ENCODE measurements around the gene ZFP36L2.

ZFP36L2 gene, protein sequence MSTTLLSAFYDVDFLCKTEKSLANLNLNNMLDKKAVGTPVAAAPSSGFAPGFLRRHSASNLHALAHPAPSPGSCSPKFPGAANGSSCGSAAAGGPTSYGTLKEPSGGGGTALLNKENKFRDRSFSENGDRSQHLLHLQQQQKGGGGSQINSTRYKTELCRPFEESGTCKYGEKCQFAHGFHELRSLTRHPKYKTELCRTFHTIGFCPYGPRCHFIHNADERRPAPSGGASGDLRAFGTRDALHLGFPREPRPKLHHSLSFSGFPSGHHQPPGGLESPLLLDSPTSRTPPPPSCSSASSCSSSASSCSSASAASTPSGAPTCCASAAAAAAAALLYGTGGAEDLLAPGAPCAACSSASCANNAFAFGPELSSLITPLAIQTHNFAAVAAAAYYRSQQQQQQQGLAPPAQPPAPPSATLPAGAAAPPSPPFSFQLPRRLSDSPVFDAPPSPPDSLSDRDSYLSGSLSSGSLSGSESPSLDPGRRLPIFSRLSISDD

GRCh38 chr2:43226558-43226954, at the start of gene ZFP36L2:
Gene ZFP36L2, minus strand, starts transcription at chr2:43226606. Its CDS starts 291 bp downstream, at chr2:43226315.
- DNase-seq: peak; percentile 90

GRCh38 chr2:43274721-43275120, 48.3 kb upstream of the ZFP36L2 start:
- DNase-seq: no peak

- DNase-seq: no peak
Observed at GRCh38 chr2:43274055-43274454, 47.6 kb upstream of the ZFP36L2 start.

DNA sequence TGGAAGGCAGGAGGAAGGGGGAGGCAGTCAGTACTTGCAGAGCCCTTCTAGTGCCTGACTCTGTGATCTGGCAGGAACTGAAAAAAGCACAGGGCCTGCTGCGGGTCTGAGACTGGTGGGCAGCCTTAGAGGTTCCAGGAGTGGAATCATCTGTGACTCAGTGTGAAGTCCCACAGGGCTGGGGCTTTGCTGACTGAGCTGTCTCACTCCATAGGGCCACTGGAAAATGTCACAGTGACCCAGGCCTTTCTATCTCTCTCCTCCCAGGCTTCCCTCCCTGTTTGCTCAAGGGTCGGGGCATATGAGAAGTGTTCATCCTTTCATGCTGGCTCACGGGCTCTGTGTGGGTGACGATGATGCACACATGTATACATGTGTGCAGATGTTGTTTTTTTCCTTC, 47.1 kb upstream of the ZFP36L2 start:
- DNase-seq: no peak

DNA sequence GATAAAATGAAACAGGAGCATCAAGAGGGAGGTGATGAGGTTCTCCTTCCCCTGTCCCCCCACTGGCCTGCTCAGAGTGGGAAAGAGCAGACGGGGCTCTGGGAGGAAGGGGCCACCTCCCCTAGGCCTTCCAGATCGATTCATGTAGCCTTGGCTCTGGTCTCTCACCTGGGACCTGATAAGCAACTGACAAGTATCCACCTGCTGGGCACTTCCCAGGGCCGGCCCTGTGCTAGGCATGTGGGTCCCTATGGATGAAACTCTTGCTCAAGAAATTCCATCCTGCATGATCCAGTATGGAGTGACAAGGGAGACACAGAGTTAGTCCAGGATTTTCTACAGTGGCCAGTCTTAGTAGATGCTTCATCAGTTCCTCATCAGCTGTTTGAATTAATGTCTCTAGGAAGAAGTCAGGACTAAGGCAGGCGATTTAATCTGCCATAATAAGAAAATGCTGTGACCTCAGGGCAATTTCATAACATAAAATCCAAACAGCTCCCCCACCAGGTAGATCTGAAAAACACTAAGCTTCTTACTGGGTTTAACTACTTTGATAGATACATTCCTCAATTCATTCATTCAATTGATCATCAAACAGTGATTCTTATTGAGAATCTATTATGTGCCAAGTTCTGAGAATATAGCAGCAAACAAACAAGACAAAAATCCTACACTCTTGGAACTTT, 44.7 kb upstream of the ZFP36L2 start:
- no peak for DNase-seq

- no peak for DNase-seq
Observed at GRCh38 chr2:43270461-43270860, 44.1 kb upstream of the ZFP36L2 start.

DNA sequence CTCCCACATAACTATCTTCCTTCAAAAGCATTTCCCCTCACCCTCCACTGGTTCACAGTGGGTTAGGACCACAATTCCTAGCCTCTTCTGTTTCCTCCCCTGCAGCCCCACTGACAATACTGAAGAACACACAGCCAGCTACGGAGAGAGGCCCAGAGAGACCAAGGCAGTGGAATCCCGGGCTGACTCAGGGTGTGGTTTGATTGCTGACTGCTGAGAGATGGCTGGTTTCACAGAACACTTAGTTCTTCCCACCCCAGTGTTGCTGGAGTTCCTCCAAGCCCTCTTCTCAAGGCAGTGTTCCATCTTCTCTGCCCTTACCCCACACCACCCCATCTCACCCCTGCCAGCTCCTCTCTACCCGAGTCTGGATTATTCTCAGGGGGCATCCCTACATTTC, 43.3 kb upstream of the ZFP36L2 start:
- DNase-seq: no peak

DNA sequence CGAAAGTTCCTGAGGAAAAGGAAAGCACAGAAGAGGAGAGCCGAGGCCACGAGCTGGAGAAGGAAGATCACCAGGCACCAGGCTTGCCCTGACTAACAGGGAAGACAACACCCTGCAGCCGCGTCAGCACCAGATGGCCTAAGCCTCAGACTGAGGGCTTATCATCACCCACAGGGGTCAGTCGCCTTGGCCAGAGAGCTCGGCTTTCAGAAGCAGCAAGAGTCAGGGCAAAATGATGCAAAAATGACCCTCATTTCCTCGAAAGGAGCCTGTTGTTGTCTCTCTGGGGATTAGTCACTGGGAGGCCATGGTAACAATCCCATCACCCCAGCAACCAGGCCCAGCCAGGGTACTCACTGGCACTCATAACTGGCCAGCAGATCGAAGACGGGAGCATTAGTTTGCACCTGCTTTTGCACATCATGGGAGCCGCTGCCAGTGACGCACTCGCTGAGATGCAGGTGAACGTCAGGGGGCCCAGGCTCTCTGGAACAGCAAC, 42.7 kb upstream of the ZFP36L2 start:
- no peak for DNase-seq

DNA sequence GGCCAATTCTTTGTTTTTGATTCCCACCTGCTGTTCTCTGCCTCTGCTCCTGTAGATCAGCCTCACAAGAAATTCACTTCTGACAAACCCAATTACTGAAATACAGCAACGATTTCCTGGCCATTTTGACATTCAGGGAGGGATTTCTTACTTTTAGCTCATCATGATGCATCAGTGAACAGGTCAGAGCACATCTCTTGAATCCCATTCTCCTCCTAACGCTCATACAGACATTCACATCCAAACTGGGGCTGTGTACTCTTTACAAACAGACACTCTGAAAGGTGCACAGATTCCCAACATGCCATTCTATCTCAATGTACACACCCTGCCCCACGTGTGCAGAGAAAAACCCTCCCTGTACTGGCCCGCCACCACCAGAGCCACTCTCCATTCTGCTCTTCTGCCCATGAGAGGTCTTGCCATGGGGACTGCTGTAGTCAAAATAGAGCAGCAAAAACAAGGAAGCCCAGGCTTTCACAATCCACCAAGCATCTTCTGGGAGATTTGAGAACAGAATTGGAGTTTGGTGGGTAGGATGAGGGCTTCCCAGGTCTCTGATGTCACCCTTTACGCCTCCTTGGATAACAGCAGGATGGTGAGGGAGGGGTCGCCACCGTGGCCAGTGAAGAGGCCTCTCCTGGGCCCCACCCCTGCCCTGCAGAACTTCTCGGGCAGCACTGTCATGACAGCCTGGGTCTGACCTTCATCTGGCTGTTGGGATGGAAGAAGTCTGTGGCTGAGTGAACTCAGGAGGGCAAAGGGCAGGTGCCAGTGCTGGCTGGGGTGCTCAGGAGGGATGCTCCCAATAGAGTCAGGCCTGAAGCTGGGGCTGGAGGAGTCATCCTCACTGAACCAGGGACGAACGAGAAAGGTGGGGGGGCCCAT, 41.9 kb upstream of the ZFP36L2 start:
- DNase-seq: no peak

DNA sequence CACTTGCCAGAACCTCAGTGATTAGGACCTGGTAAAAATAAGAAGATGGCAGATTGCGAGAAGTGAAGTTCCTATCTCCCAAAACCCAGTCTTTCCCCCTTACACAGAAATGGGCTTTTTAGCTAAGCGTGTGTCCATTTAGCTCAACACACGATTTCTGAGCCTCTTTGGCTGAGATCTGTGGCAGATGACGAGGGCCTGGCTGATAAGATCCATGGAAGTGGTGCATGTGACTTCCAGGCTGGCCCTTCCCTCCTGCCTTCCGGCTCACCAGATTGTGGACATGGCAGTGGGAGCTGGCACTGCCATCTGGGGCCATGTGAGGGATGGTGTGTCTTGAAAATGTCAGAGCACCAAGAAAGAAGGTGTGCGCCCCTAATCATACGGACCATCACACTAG, 41.0 kb upstream of the ZFP36L2 start:
- DNase-seq: no peak

DNA sequence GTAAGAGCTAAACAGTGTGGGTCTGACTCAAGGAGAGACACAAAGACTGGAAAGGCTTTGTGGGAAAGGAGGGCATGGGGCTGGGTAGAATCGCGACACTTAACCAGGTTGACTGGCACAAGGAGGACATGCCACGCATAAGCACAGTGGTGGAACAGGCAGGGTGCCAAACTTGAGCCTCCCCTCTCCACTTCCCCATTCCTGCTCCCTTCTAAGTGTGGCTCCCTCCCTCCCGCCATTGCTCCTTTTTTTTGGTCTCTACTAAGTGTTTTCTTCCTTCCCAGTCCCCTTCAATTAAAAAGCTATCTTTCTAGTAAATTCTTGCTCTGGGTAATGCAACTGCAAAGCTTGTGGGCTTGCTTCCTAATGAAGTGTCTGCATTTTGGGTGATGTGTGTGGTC, 40.3 kb upstream of the ZFP36L2 start:
- no peak for DNase-seq

GRCh38 chr2:43265421-43265820, 39.0 kb upstream of the ZFP36L2 start:
- no peak for DNase-seq

GRCh38 chr2:43265001-43265400, 38.6 kb upstream of the ZFP36L2 start:
- no peak for DNase-seq

DNA sequence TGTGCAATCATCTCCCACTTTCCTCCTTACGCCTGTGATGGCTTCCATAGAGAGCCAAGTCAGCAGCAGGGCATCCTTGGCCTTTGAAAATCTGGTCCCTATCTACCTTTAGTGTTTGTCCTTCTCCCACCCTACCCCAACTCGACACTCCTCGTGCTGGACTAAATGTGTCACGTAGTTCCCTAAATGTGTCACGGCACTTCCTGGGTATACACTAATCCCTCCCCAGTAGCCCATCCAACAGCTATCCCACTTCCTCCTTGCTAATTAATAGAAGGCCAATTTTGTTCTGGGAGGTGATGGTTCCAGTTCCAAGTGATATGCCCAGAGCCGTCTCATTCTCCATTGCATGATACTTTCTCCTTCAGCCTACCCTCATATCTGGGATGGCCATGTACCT, 36.5 kb upstream of the ZFP36L2 start:
- no peak for DNase-seq

- DNase-seq: no peak
Observed at GRCh38 chr2:43262239-43262638, 35.8 kb upstream of the ZFP36L2 start.

DNA sequence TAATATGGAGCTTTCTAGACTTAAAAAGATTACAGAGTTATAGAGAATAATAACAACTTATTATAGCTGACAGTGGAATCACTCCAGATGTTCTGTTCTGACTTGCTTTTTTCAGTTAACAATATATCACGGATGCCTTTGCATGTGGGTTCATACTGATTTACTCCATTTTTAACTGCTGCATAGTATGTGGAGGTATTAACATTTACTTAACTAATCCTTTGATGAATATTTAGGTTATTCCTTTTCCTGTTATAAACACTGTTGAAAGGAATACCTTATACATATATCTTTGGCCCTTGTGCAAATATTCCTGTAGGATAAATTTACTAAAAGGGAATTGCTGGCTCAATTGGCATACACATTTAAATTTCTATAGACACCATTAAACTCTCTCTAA, 33.1 kb upstream of the ZFP36L2 start:
- no peak for DNase-seq

GRCh38 chr2:43258547-43259156, 32.2 kb upstream of the ZFP36L2 start:
- DNase-seq: no peak

- no peak for DNase-seq
Observed at GRCh38 chr2:43255296-43255910, 29.0 kb upstream of the ZFP36L2 start.

DNA sequence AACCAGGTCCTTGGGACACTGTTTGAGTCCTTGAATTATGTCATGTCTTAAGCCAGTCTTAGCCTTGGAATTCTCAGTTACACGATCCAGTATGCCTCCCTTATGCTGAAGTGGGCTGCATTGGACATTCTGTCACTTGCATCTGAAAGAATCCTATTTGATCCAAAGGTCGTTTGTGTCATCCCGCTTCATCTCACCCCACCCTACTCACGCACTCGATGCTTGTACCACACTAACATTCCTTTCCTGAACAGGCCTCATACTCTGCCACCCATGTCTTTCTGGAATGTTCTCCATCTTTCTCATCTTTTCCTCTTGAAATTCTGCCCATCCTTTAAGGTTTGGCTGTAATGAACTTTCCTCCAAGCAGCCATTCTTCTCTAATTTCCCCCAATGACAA, 27.9 kb upstream of the ZFP36L2 start:
- no peak for DNase-seq

- no peak for DNase-seq
Observed at GRCh38 chr2:43251171-43251731, 24.8 kb upstream of the ZFP36L2 start.

DNA sequence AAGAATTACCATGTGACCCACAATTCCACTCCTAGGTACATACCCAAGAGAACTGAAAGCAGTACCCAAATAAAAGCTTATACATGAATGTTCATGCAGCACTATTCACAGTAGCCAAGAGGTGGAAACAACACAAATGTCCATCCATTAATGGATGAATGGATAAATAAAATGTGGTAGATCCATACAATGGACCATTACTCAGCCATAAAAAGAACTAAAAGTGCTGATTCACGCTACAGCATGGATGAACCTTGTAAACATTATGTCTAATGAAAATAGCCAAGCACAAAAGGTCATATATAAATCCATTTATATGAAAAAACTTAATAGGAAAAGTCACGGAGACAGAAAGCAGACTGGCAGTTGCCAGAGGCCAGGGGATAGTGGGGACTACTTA, 23.6 kb upstream of the ZFP36L2 start:
- DNase-seq: no peak

DNA sequence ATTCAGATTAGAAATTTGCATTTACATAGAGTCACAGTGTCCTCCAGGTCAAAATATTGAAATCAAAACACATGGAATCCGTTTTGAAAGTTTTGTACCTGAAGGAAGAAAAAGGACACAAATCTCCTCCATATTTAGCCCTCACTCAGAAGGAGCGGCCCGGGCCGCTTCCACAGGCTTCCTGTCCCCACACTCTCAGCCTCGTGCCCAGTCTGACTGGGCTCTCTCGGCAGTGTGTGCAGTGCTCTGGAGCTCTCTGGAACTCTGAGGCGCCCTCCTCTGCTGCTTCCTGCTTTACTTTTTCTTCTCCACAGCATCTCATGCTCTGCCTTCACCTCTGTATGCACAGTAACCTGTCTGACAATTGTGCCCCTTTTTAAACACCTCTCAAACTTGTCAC, 22.2 kb upstream of the ZFP36L2 start:
- DNase-seq: no peak
